Kidney (tissue), 14 donors: ENCODE results near the gene MEGF6. TPM values are rescaled to one million over a fixed set of nuclear protein-coding genes. Genes with fewer than 3 reads are reported as not detected.
A peak's percentile ranks its signal among the peaks of the same experiment; 100 is the strongest.

Source experiments
- DNase-seq, 5 donors: peaks; one replicate each; pipeline ENCODE4 v3.0.0-alpha.2; 2013 to 2020
- FAIRE-seq: peaks from 2 replicates; lab custom pipeline; 2012; peaks lifted over from hg19 to GRCh38; lab: Jason Lieb, UNC
- H3K27ac ChIP-seq, 2 donors: one replicate each; pipeline ENCODE4 v1.7.0; 2013; ENCODE audit warnings: low read depth in 2 of 2, low read length in 2 of 2, inconsistent platforms in 1 of 2
- H3K27me3 ChIP-seq: one replicate; pipeline ENCODE4 v1.7.1; 2013; ENCODE audit warnings: low read length, inconsistent platforms; ENCODE audit not compliant: control insufficient read depth, insufficient read depth
- H3K36me3 ChIP-seq, 3 donors: one replicate each; pipeline versions ENCODE4 v1.7.0 to v1.7.1; 2013; ENCODE audit warnings: low read length in 3 of 3, control low read depth in 1 of 3, inconsistent platforms in 1 of 3; ENCODE audit not compliant: insufficient read depth in 3 of 3, control insufficient read depth in 2 of 3
- H3K4me1 ChIP-seq, 3 donors: one replicate each; pipeline versions ENCODE4 v1.7.0 to v1.7.1; 2013; ENCODE audit warnings: low read length in 3 of 3, inconsistent platforms in 1 of 3, low read depth in 1 of 3; ENCODE audit not compliant: control insufficient read depth in 2 of 3, insufficient read depth in 2 of 3
- H3K4me3 ChIP-seq, 3 donors: one replicate each; pipeline versions ENCODE4 v1.7.0 to v1.8.1; 2013; ENCODE audit warnings: low read length in 3 of 3, control low read depth in 1 of 3, inconsistent platforms in 1 of 3
- H3K9ac ChIP-seq, 3 donors: one replicate each; pipeline versions ENCODE4 v1.7.0 to v1.7.1; 2013; ENCODE audit warnings: low read length in 3 of 3, control low read depth in 1 of 3, inconsistent platforms in 1 of 3
- H3K9me3 ChIP-seq, 3 donors: one replicate each; pipeline versions ENCODE4 v1.7.0 to v1.7.1; 2013; ENCODE audit warnings: low read length in 3 of 3, control low read depth in 1 of 3, inconsistent platforms in 1 of 3; ENCODE audit not compliant: control insufficient read depth in 2 of 3, insufficient read depth in 1 of 3
- intact Hi-C: fragments of 100-400 bp; cut with DNase I; formaldehyde crosslinking; loops from one replicate; pipeline ENCODE4 v1.11.1; 2022
- microRNA-seq: library from miRNA; unstranded; fragments of <30 nt; microRNA quantifications from one replicate; pipeline ENCODE4 v1.2.0, GENCODE V29; 2020
- polyA plus RNA-seq: library from polyadenylated mRNA; stranded (reverse); fragments of 350-450 nt; fragmentation: Illumina TruSeq; extraction: RNeasy Lipid Tissue Mini Kit (QIAGEN cat#74804); gene quantifications from one replicate; pipeline ENCODE4 v1.2.3, GENCODE V29; 2014; ENCODE audit warnings: low read depth, low replicate concordance; ENCODE audit not compliant: insufficient read depth
- total RNA-seq: library from RNA; stranded (reverse); fragmentation: NEBNext Ultra II Directional; extraction: Animal tissue kit (Norgen Biotek cat#: 25700); gene quantifications from one replicate; pipeline ENCODE4 v1.2.1, GENCODE V29; 2021
- TF ChIP-seq, protein P1 (sequence below): IDR thresholded peaks from 3 replicates; pipeline ENCODE4 v1.5.1; 2012; ENCODE audit warnings: mild to moderate bottlenecking, moderate library complexity, borderline replicate concordance; ENCODE audit not compliant: insufficient read depth; ENCODE audit errors: extremely low read depth
- donor health status: control.
- donor health status: control.
- donor health status: control.
- donor health status: control.
- donor health status: control.
- donor health status: DM: yes; HTN: yes; CAD: no.
- donor health status: Normal renal cell carcinoma (clear cell type).

Gene MEGF6
- total and polyA plus RNA-seq, 2 donors from 2014 or later = 2.8 to 10.9 TPM

- Histone ChIP-seq H3K9ac (no peak overlapping the region), H3K27ac (no peak overlapping the region), H3K9me3 (no peaks in the 10 kb centered on the region), H3K4me1 (no peaks in the 10 kb centered on the region), H3K4me3 (no peak overlapping the region), H3K27me3 (no peaks in the 10 kb centered on the region), H3K36me3 (no peaks in the 10 kb centered on the region)
- TF ChIP-seq, protein P1, sequence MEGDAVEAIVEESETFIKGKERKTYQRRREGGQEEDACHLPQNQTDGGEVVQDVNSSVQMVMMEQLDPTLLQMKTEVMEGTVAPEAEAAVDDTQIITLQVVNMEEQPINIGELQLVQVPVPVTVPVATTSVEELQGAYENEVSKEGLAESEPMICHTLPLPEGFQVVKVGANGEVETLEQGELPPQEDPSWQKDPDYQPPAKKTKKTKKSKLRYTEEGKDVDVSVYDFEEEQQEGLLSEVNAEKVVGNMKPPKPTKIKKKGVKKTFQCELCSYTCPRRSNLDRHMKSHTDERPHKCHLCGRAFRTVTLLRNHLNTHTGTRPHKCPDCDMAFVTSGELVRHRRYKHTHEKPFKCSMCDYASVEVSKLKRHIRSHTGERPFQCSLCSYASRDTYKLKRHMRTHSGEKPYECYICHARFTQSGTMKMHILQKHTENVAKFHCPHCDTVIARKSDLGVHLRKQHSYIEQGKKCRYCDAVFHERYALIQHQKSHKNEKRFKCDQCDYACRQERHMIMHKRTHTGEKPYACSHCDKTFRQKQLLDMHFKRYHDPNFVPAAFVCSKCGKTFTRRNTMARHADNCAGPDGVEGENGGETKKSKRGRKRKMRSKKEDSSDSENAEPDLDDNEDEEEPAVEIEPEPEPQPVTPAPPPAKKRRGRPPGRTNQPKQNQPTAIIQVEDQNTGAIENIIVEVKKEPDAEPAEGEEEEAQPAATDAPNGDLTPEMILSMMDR = no peak
- intact Hi-C loops = no loop called here
- DNase-seq (peak in 1 of 5 donors; percentile 53), FAIRE-seq (no peak)
Measured at GRCh38 chr1:3440711-3441409, 170.4 kb downstream of the MEGF6 start.

DNA sequence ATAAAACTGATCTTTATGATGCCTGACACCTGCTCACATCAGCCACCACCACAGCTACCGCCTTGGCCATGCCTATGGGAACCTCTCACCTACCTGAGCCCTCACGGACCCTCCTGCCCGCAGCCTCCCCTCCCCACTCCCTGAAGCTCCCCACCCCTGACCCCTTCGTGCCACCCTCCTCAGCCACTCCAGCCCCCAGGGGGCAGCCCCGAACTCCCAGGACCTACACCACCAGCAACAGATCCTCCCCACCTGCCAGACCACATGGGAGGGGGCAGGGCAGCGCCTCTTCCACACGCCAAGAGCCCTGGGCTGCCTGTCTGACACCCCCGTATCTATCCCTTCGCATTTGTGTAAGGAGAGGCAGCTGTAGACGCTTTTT lies 171.0 kb downstream of the MEGF6 start:
- H3K36me3 ChIP-seq = no peaks in the 10 kb centered on the region
- no peak overlapping the region for H3K9ac ChIP-seq
- TF ChIP-seq, protein P1 = no peak
- peak in 1 of 5 donors; percentile 41 for DNase-seq
- no peak overlapping the region for H3K27ac ChIP-seq
- no peaks in the 10 kb centered on the region for H3K9me3 ChIP-seq
- H3K27me3 ChIP-seq = no peaks in the 10 kb centered on the region
- FAIRE-seq = no peak
- H3K4me3 ChIP-seq = no peak overlapping the region
- intact Hi-C loops = no loop called here
- no peaks in the 10 kb centered on the region for H3K4me1 ChIP-seq

Small RNAs within 50 kb of the gene (microRNA-seq; reads per million reads assigned to microRNA genes)
- gene MIR551A = not detected

Other genes starting within 250 kb of the MEGF6 start
- 39.3 TPM for gene ARHGEF16, start 156.8 kb downstream of the MEGF6 start, total RNA-seq
- 15.5 TPM for gene ARHGEF16, start 156.8 kb downstream of the MEGF6 start, polyA plus RNA-seq
- 37.1 TPM for gene TPRG1L, start 13.5 kb upstream of the MEGF6 start, total RNA-seq
- gene TPRG1L, start 13.5 kb upstream of the MEGF6 start, polyA plus RNA-seq = 72.4 TPM
- 18.4 TPM for gene WRAP73, start 38.6 kb upstream of the MEGF6 start, total RNA-seq
- gene WRAP73, start 38.6 kb upstream of the MEGF6 start, polyA plus RNA-seq = 19.6 TPM
- gene TP73, start 41.0 kb upstream of the MEGF6 start, total RNA-seq = 0.54 TPM
- gene TP73, start 41.0 kb upstream of the MEGF6 start, polyA plus RNA-seq = not detected
- gene CCDC27, start 140.9 kb upstream of the MEGF6 start, total RNA-seq = not detected
- gene CCDC27, start 140.9 kb upstream of the MEGF6 start, polyA plus RNA-seq = not detected
- 7.0 TPM for gene SMIM1, start 161.2 kb upstream of the MEGF6 start, total RNA-seq
- 49.5 TPM for gene SMIM1, start 161.2 kb upstream of the MEGF6 start, polyA plus RNA-seq
- gene LRRC47, start 185.0 kb upstream of the MEGF6 start, total RNA-seq = 42.4 TPM
- gene LRRC47, start 185.0 kb upstream of the MEGF6 start, polyA plus RNA-seq = 28.8 TPM
- 51.2 TPM for gene CEP104, start 245.7 kb upstream of the MEGF6 start, total RNA-seq
- gene CEP104, start 245.7 kb upstream of the MEGF6 start, polyA plus RNA-seq = 11.1 TPM
- gene DFFB, start 246.0 kb upstream of the MEGF6 start, total RNA-seq = 8.2 TPM
- gene DFFB, start 246.0 kb upstream of the MEGF6 start, polyA plus RNA-seq = 5.6 TPM